Muscle of leg (tissue), 11 donors: ENCODE results near the gene SFTA2. TPM values are rescaled to one million over a fixed set of nuclear protein-coding genes. Genes with fewer than 3 reads are reported as not detected.
"Not testable (repeated sequence)": the region's sequence is repeated elsewhere in the genome, so short reads cannot be mapped to it uniquely, and the experiment has no call there.

Experiments
- DNase-seq: peaks from one replicate; pipeline ENCODE4 v3.0.0; 2013
- H3K27ac ChIP-seq: one replicate; pipeline ENCODE4 v1.5.1; 2013; ENCODE audit warnings: mild to moderate bottlenecking, low read length, control low read depth
- H3K27me3 ChIP-seq: one replicate; pipeline ENCODE4 v1.6.1; 2013; ENCODE audit warnings: low read length; ENCODE audit not compliant: control insufficient read depth, insufficient read depth
- H3K36me3 ChIP-seq: one replicate; pipeline ENCODE4 v1.6.1; 2013; ENCODE audit warnings: low read length; ENCODE audit not compliant: control insufficient read depth, insufficient read depth
- H3K4me1 ChIP-seq: one replicate; pipeline ENCODE4 v1.6.1; 2013; ENCODE audit warnings: low read length; ENCODE audit not compliant: control insufficient read depth, insufficient read depth
- H3K4me3 ChIP-seq: one replicate; pipeline ENCODE4 v1.5.1; 2013; ENCODE audit warnings: low read length, control low read depth
- H3K9me3 ChIP-seq: replicated peaks from 2 replicates; pipeline ENCODE4 v1.6.1; 2013; ENCODE audit warnings: low read depth, low read length; ENCODE audit not compliant: control insufficient read depth
- WGBS: methylation state at CpG from one replicate; pipeline ENCODE4 v1.1.5; 2013; ENCODE audit warnings: missing lambda C conversion rate; ENCODE audit not compliant: insufficient coverage; 5-methylcytosine and 5-hydroxymethylcytosine counted together
- polyA plus RNA-seq, 8 donors: library from polyadenylated mRNA; unstranded; fragments of 120-200 nt; gene quantifications; one replicate each; pipeline versions ENCODE4 v1.2.1 to v1.2.3, GENCODE V29; 2013; ENCODE audit warnings: inconsistent platforms in 1 of 8, low replicate concordance in 1 of 8; ENCODE audit not compliant: insufficient read length in 8 of 8, insufficient read depth in 1 of 8
- total RNA-seq: library from RNA; stranded (reverse); fragments of 120-200 nt; gene quantifications from one replicate; pipeline ENCODE4 v1.2.4, GENCODE V29; 2013

SFTA2 gene
- total and polyA plus RNA-seq, 9 donors = 0.37 to 0.66 (median 0.47) TPM; not detected in 6

DNA sequence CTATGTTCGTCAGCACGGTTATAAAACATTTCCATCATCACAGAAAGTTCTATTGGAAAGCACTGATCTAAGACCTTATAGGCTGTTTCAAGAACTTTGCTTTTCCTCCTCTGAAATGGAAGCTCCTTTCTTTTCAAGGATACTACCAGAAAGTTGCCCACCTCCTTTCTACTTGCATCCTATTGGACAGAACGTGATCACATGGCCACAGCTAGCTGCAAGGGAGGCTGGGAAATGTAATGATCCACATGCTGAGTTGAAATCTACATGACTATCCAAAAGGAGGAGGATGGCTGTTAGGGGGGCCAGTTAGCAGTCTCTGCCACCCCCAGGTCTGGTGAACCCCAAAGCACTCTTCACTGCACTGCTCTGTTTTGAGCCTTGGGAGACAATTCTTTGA lies 3.3 kb downstream of the SFTA2 start:
- Histone ChIP-seq H3K4me1 (no peaks in the 10 kb centered on the region), H3K36me3 (peaks cover 27% of the 10 kb centered on the region), H3K27me3 (peaks cover 2% of the 10 kb centered on the region), H3K4me3 (no peak overlapping the region), H3K27ac (no peak overlapping the region), H3K9me3 (peaks cover 6% of the 10 kb centered on the region)
- no CpG with 5 or more reads among the region's 3 CpGs for WGBS
- DNase-seq = no peak

DNA sequence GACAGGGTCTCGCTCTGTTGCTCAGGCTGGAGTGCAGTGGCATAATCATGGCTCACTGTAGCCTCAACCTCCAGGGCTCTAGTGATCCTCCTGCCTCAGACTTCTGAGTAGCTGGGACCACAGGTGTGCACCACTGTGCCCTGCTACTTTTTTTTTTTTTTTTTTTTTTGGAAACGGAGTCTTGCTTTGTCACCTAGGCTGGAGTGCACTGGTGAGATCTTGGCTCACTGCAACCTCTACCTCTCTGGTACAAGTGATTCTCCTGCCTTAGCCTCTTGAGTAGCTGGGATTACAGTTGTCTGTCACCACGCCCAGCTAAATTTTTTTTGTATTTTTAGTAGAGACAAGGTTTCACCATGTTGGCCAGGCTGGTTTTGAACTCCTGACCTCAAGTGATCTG lies 4.9 kb downstream of the SFTA2 start:
- not testable (repeated sequence) for DNase-seq, H3K4me3 ChIP-seq, H3K9me3 ChIP-seq, H3K4me1 ChIP-seq, H3K27ac ChIP-seq, H3K27me3 ChIP-seq
- WGBS = 100% methylated on average over 1 of the region's 3 CpGs
- peaks cover 43% of the 10 kb centered on the region for H3K36me3 ChIP-seq

DNA sequence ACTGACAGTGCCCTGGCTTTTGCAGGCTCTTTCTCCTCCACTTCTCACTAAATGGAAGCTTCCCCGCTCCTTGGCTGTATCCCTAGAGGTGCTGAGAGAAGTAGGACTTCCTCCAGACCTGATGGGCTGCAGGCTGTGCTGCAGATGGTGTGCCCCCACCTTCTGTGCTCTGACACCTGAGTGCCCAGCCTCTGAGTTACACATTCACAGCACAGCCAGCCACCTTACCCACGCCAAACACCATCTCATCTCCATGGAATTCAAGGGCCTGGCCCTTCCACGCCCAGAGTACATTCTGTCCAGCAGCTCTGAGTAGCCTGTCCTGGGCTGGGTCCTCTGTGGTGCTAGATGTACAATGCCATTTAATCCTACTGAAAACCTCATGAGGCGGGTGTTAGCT lies 5.3 kb downstream of the SFTA2 start:
- Histone ChIP-seq H3K9me3 (peaks cover 6% of the 10 kb centered on the region), H3K27ac (no peak overlapping the region), H3K4me3 (no peak overlapping the region), H3K27me3 (no peaks in the 10 kb centered on the region), H3K36me3 (peaks cover 48% of the 10 kb centered on the region), H3K4me1 (no peaks in the 10 kb centered on the region)
- WGBS = 100% methylated on average over 1 of the region's 4 CpGs
- DNase-seq = no peak

DNA sequence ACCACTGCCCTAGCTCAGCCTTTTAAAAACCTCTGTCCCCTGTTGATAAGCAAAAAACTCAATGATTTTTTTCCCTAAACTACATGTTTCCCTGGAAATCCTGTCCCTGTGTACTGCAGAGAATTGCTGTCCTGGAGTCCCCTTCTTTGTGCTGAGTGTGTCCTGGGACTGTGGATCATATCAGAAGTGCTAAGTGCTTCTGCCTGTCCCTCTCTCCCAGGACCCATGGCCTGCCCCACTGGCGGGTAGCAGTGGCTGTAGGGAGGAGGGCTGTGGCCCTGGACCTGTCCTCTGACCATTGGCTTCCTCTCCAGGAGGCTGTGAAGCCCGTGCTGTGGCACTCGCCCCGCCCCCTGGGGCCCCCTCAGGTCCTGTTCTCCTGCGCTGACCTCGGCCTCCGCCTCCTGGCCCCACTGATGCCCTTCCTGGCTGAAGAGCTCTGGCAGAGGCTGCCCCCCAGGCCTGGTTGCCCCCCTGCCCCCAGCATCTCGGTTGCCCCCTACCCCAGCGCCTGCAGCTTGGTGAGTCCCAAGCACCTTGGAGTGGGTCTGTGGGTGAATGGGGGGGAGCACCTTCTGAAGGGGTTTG lies 7.8 kb downstream of the SFTA2 start:
- not testable (repeated sequence) for H3K4me3 ChIP-seq, H3K9me3 ChIP-seq, DNase-seq, H3K27ac ChIP-seq, H3K27me3 ChIP-seq, H3K4me1 ChIP-seq
- H3K36me3 ChIP-seq = peaks cover 73% of the 10 kb centered on the region
- 89% methylated on average over 3 of the region's 9 CpGs for WGBS

DNA sequence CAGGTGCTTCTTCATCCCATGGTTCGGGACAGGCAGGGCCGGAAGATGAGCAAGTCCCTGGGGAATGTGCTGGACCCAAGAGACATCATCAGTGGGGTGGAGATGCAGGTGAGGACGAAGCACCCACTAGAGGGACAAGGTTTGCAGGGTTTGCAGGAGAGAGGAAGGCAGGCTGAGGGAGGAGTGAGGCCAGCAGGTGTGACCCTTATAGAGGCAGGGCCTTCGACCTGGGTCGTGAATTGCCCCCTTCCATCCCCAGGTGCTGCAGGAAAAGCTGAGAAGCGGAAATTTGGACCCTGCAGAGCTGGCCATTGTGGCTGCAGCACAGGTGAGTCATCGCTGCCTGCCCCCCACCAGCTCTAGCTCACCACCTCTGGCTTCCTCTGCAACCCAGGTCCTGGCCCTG lies 9.5 kb downstream of the SFTA2 start:
- Histone ChIP-seq H3K4me1 (no peaks in the 10 kb centered on the region), H3K9me3 (no peaks in the 10 kb centered on the region), H3K27me3 (no peaks in the 10 kb centered on the region), H3K36me3 (peaks cover 85% of the 10 kb centered on the region), H3K27ac (no peak overlapping the region), H3K4me3 (no peak overlapping the region)
- no peak for DNase-seq
- 89% methylated on average over 6 of the region's 7 CpGs for WGBS

DNA sequence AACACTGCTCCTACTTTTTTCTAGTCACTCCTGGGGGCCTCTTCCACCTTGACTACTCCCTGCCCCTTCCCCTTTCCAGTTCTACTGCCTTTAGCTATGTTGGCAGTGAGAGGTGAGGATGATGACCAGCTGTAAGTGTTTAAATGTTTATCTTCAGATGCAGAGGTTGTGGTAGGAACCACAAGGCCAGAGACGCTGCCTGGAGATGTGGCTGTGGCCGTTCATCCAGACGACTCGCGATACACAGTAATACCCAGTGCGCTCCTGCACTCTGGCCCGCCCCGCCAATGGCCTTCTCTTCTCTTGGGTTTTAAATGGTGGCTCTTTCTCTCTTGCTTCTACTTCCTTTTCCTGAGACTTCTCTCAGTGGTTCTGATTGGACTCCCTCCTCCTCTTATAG lies 13.3 kb downstream of the SFTA2 start:
- peaks cover 13% of the 10 kb centered on the region for H3K4me1 ChIP-seq
- no peaks in the 10 kb centered on the region for H3K9me3 ChIP-seq
- 94% methylated on average over 8 of the region's 8 CpGs for WGBS
- no peak overlapping the region for H3K27ac ChIP-seq
- H3K27me3 ChIP-seq = no peaks in the 10 kb centered on the region
- H3K36me3 ChIP-seq = peaks cover 74% of the 10 kb centered on the region
- DNase-seq = no peak
- no peak overlapping the region for H3K4me3 ChIP-seq

DNA sequence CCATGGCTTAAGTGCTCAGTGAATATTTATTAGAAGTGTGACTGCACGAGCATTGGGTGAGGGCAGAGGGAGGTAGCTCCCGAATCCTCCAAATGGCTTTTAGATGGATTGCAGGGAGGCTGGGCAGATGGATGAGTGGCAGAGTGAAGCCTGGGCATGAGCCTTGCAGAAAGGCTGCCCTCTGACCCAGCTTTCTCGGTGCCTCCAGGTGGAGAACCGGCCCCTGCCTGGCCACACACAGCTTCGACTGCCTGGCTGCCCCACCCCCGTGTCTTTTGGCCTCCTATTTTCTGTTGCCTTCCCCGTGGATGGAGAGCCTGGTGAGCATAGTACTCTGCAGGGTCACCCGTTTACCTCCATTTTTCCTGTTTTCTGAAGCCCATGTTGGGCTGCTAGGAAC lies 14.5 kb downstream of the SFTA2 start:
- H3K27me3 ChIP-seq = no peaks in the 10 kb centered on the region
- H3K9me3 ChIP-seq = no peaks in the 10 kb centered on the region
- no peak overlapping the region for H3K4me3 ChIP-seq
- H3K27ac ChIP-seq = no peak overlapping the region
- DNase-seq = no peak
- WGBS = 74% methylated on average over 7 of the region's 8 CpGs
- H3K4me1 ChIP-seq = peaks cover 19% of the 10 kb centered on the region
- H3K36me3 ChIP-seq = peaks cover 72% of the 10 kb centered on the region

DNA sequence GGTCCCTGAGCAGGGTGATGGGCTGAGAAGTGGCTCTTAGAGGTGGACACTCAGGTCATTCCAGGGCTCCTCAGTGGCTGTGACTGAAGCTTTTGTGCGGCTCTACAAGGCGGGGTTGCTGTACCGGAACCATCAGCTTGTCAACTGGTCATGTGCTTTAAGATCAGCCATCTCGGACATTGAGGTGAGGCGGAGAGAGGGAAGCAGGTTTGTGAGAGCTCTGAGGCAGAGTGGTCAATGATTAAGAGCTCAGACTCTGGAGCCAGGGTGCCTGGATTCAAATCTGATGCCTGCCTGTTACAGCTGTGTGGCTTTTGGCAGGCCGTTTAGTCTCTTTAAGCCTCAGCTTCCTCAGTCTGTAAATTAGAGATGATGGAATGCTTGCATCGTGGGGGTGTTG lies 14.9 kb downstream of the SFTA2 start:
- no peak overlapping the region for H3K4me3 ChIP-seq
- no peak overlapping the region for H3K27ac ChIP-seq
- H3K9me3 ChIP-seq = no peaks in the 10 kb centered on the region
- no peaks in the 10 kb centered on the region for H3K27me3 ChIP-seq
- peaks cover 71% of the 10 kb centered on the region for H3K36me3 ChIP-seq
- WGBS = 75% methylated on average over 7 of the region's 7 CpGs
- H3K4me1 ChIP-seq = peaks cover 19% of the 10 kb centered on the region
- no peak for DNase-seq

DNA sequence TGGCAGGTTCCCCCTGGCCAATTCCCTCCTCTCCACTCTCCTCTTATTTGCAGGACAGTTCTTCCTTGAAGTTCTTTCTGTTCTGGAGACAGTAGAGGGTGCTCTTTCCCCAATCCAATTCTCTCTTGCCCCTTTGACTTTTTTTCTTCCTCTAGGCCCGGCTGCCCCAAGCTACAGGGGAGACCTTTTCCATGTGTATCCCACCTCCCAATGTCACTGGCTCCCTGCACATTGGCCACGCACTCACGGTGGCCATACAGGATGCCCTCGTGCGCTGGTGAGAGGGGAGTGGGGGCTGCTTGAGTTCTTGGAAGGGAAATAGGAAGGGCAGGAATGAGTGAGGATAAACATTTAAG lies 16.4 kb downstream of the SFTA2 start:
- no peak overlapping the region for H3K4me3 ChIP-seq
- no CpG with 5 or more reads among the region's 5 CpGs for WGBS

DNA sequence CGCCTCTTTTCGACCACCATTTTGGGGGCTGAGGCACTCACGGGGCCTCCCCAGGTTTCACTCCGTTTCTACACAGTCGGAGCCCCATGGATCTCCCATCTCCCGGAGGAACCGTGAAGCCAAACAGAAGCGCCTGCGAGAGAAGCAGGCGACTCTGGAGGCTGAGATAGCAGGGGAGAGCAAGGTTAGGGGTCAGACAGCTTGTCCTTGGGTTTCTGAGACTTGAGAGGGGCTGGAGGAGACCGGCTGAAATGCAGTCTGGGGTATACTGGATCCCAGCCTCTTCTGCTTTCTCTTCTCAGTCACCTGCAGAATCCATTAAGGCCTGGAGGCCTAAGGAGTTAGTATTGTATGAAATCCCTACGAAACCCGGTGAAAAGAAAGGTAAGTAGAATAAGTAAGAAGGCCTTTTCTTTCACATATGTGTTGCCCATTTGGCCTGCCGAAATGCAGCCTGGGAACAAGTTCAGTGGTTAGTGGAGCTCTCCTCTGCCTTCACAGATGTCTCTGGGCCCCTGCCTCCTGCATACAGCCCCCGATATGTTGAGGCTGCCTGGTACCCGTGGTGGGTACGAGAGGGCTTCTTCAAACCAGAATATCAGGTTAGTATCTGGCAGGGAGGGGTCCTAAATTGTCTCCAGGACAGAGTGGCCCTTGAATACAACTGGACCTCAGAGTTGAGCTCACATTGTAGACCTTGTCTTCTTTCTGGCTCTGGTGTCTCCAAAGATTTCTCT lies 16.9 kb downstream of the SFTA2 start:
- Histone ChIP-seq H3K4me1 (peaks cover 19% of the 10 kb centered on the region), H3K4me3 (peak overlapping the region; percentile 65), H3K27me3 (no peaks in the 10 kb centered on the region), H3K9me3 (no peaks in the 10 kb centered on the region), H3K27ac (peak overlapping the region; percentile 90), H3K36me3 (peaks cover 69% of the 10 kb centered on the region)
- peak; percentile 39 for DNase-seq
- WGBS = 42% methylated on average over 6 of the region's 17 CpGs

More for the DNA sequence above, 16.4 kb downstream of the SFTA2 start:
- peaks cover 19% of the 10 kb centered on the region for H3K4me1 ChIP-seq
- peaks cover 70% of the 10 kb centered on the region for H3K36me3 ChIP-seq
- H3K9me3 ChIP-seq = no peaks in the 10 kb centered on the region
- no peaks in the 10 kb centered on the region for H3K27me3 ChIP-seq
- peak overlapping the region; percentile 90 for H3K27ac ChIP-seq
- DNase-seq = peak; percentile 86
